ENCODE data around the gene CACNA2D4.

The CACNA2D4 gene

GRCh38 chr12:1811281-1811947 lies 107.0 kb downstream of the CACNA2D4 start:
- DNase-seq, result peak; percentile 25

GRCh38 chr12:1810931-1811280 lies 107.5 kb downstream of the CACNA2D4 start:
- no peak for DNase-seq

GRCh38 chr12:1810201-1810930 lies 108.1 kb downstream of the CACNA2D4 start:
- no peak for DNase-seq

- no peak for DNase-seq
Measured at GRCh38 chr12:1809591-1810190, 108.8 kb downstream of the CACNA2D4 start.

- no peak for DNase-seq
Measured at GRCh38 chr12:1808798-1809480, 109.5 kb downstream of the CACNA2D4 start.

GRCh38 chr12:1808036-1808797 lies 110.2 kb downstream of the CACNA2D4 start:
- DNase-seq, result no peak

- no peak for DNase-seq
Measured at GRCh38 chr12:1807087-1807860, 111.2 kb downstream of the CACNA2D4 start.

- DNase-seq, result no peak
Measured at GRCh38 chr12:1806301-1807086, 112.0 kb downstream of the CACNA2D4 start.

- DNase-seq, result no peak
Measured at GRCh38 chr12:1805441-1806081, 112.9 kb downstream of the CACNA2D4 start.

DNA sequence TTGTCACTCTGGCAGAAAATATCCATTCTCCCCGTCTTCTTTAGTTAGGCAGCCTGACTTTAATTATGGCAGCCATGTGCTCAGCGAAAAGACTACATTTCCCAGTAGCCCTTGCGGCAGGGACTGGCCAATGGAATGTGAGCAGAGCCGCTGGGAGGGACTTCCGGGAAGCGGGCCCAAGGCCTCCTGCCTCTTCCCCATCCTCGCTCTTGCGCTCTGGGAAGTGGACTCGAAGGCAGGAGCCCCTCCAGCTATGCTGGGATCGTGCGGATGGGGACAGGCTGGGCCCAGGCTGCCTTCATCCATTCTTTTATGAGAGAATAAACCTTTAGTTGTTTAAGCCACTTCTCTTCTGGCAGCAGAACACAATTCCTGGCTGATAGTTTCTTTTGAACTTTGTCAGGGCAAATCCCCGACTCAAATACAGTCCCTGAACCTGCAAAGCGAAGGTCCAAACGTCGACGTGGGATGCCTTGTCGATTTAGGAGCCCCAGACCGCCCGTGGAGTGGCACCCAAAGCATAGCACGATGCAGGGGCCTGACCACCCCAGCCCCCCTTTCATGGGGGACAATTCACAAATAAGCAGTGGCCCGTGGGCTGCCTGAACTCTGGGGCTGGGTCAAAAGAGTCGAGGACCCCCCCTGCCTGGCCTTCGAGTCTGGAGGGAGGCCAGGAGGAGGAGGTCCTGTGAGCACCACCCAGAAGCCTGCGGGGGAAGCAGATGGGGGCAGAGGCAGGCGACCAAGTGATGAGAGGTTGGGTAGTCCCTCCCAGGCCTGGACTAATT lies 113.7 kb downstream of the CACNA2D4 start:
- peak; percentile 80 for DNase-seq

DNA sequence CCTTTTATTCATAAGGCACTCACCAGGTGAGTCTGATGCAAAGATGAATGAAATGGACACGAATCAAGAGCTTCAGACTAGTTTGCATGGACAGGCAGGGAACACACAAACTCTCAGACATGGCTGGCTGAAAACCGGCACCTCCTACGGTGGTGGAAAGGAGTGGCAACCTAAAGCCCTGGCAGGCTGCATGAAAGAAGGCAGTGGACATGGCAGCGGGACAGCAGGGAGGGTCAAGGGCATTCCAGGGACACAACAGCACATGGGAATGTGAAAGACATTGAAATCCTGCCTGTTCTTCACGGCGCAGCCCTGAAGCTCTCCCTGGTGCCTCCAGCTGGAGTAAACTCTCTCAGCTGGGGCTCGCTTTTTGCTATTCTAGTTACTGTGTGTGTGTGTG lies 114.7 kb downstream of the CACNA2D4 start:
- no peak for DNase-seq

- no peak for DNase-seq
Measured at GRCh38 chr12:1801303-1801975, 117.0 kb downstream of the CACNA2D4 start.

DNA sequence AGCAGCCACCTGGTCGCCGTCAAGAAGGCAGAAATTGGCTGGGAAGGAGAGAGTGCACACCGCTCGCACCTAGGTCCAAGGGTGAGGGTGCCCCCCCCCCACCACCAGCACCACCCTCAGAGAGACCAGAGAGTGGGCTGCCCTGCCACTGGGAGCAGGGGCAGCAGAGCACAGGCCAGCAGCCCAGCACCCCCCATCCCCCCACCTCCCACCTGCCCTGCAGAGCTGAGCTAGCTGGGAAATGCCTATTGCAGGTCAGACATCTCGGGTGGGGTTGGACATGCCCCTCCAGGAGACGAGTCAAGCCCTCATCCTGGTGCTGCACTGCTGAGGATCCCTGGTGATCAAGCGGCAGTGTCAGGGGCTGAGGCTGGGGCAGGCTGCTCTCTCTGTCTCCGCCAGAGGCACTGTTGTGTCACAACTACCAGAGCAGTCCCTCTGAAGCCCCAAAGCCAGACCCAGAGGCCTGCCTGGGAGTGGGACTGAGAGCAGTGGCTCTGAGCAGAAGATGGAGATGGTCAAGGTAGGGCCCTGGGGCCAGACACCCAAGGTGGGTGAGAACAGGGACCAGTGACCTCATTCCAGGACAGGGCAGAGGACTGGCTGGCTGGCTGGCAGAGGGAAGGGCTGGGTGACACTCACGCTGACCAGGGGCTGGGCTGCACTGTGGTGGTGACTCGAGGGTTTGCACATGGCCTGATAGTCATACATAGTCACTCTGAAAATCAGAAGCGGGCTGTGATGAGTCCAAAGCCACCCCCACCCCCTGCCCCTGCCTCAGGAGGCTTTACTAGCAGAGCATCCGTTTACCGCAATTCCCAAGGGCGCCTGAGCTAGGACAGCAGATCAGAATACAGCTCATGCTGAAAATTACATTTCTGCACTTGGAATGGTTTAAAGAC lies 117.8 kb downstream of the CACNA2D4 start:
- DNase-seq, result no peak

DNA sequence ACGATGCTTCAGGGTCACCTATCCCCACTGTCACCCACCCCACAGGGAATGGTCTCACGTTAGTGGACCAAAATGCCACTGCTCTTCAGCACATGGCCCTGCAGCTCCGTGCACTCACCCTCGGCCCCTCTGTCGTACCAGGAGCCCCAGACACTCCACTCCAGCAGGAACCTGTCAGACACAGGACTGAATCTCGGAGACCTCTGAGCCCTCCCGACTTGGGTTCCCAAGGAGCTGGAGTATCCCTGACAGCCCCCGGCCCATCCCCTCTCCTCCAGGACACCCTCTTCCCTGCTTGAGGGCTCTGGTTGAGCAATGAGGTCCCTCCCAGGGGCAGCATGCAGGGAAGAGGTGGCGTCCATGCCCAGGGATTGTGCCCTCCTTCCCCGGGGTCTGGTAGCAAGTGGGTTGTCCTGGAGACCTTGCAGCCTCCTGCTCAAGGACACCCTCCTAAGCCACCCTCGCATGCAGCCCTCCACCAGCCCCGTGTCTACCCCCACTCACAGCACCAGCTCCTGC lies 118.5 kb downstream of the CACNA2D4 start:
- no peak for DNase-seq

DNA sequence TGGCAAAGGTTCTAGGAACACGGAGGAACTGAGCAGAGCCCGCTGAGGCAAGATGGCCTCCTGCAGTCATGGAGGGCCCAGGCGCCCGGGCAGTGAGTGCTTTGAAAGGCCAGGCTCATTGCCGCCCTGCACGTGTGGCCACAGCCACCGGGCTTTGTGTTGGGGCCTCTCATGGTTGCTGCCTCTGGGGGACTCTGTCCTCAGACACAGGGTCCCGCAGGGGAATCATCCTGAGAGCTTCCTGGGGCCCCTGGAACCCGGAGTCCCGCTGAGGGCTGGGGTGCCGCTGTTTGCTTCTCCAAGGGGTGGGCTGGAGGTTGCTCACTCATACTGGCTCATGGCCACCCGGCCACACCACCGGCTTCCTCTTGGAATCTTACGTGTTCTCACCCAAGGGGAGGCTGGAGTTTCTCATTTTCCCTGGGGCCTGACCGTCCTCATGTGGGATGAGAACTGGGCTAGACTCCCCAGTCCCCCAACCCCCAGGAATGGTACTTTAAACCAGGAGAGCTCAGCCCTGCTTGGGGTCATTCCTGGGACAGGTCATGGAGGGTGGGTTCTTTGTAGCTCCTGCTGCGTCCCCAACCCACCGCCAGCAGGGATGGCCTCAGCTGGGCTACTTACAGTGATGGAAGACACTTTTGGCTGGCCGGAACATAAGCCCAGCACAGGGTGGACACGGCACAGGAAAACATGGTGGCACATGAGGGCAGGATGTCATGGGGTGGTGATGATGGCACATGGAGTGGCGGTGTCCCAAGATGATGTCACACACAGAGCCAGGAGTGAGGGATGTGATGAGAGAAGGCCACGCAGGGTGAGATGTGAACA lies 119.2 kb downstream of the CACNA2D4 start:
- no peak for DNase-seq

DNA sequence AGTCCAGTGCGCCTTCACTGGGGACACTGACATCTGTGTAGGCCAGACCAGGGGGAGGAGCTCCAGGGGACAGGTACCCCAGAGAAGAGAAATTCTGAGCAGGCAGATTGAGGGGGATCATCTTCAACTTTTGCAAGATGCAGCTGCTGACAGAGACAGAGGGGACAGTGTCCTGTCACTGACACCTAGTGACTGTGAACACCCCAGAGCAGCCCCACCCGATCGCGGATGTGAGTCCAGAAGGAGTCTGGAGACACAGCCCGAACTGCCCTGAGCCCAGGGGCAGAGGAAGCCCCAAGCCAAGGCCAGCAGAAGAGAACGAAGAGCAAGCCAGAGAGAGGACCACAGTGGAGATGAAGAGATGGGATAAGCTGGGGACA lies 119.8 kb downstream of the CACNA2D4 start:
- no peak for DNase-seq
